Ectodermal cell (in vitro differentiated cells): Measurements from ENCODE around the gene TCF25. TPM values are rescaled to one million over a fixed set of nuclear protein-coding genes. Genes with fewer than 3 reads are reported as not detected.
"Not testable (repeated sequence)": the region's sequence is repeated elsewhere in the genome, so short reads cannot be mapped to it uniquely, and the experiment has no call there.

ENCODE experiments used
- H3K27ac ChIP-seq: 2 replicates; pipeline ENCODE4 v1.7.0; 2013; ENCODE audit warnings: mild to moderate bottlenecking, low read depth, low read length; ENCODE audit not compliant: insufficient read depth, poor library complexity, severe bottlenecking
- H3K27me3 ChIP-seq: 2 replicates; pipeline ENCODE4 v1.7.0; 2013; ENCODE audit warnings: mild to moderate bottlenecking, low read length; ENCODE audit not compliant: insufficient read depth, control insufficient read depth, poor library complexity, severe bottlenecking
- H3K36me3 ChIP-seq: one replicate; pipeline ENCODE4 v1.7.0; 2013; ENCODE audit warnings: low read length; ENCODE audit not compliant: control insufficient read depth, insufficient read depth
- H3K4me1 ChIP-seq: one replicate; pipeline ENCODE4 v1.7.0; 2013; ENCODE audit warnings: low read length; ENCODE audit not compliant: control insufficient read depth, insufficient read depth
- H3K4me3 ChIP-seq: 2 replicates; pipeline ENCODE4 v1.7.0; 2013; ENCODE audit warnings: low read depth, low read length, control low read depth; ENCODE audit not compliant: insufficient read depth
- H3K9me3 ChIP-seq: 2 replicates; pipeline ENCODE4 v1.7.0; 2013; ENCODE audit warnings: mild to moderate bottlenecking, low read length, moderate library complexity; ENCODE audit not compliant: control insufficient read depth
- WGBS, 2 experiments: methylation state at CpG; one replicate each; pipeline ENCODE4 v1.1.7; 2013; ENCODE audit warnings: missing lambda C conversion rate in 2 of 2; 5-methylcytosine and 5-hydroxymethylcytosine counted together
- polyA plus RNA-seq, 4 experiments: library from polyadenylated mRNA; stranded (reverse); fragments of 50-300 nt; gene quantifications; one replicate each; pipeline ENCODE4 v1.2.3, GENCODE V29; 2013

TCF25 gene, protein sequence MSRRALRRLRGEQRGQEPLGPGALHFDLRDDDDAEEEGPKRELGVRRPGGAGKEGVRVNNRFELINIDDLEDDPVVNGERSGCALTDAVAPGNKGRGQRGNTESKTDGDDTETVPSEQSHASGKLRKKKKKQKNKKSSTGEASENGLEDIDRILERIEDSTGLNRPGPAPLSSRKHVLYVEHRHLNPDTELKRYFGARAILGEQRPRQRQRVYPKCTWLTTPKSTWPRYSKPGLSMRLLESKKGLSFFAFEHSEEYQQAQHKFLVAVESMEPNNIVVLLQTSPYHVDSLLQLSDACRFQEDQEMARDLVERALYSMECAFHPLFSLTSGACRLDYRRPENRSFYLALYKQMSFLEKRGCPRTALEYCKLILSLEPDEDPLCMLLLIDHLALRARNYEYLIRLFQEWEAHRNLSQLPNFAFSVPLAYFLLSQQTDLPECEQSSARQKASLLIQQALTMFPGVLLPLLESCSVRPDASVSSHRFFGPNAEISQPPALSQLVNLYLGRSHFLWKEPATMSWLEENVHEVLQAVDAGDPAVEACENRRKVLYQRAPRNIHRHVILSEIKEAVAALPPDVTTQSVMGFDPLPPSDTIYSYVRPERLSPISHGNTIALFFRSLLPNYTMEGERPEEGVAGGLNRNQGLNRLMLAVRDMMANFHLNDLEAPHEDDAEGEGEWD
- polyA plus RNA-seq (2013, experiment 1 of 4) = 179 TPM
- 168 TPM for polyA plus RNA-seq (2013, experiment 2 of 4)
- polyA plus RNA-seq (2013, experiment 3 of 4) = 132 TPM
- polyA plus RNA-seq (2013, experiment 4 of 4) = 139 TPM

DNA sequence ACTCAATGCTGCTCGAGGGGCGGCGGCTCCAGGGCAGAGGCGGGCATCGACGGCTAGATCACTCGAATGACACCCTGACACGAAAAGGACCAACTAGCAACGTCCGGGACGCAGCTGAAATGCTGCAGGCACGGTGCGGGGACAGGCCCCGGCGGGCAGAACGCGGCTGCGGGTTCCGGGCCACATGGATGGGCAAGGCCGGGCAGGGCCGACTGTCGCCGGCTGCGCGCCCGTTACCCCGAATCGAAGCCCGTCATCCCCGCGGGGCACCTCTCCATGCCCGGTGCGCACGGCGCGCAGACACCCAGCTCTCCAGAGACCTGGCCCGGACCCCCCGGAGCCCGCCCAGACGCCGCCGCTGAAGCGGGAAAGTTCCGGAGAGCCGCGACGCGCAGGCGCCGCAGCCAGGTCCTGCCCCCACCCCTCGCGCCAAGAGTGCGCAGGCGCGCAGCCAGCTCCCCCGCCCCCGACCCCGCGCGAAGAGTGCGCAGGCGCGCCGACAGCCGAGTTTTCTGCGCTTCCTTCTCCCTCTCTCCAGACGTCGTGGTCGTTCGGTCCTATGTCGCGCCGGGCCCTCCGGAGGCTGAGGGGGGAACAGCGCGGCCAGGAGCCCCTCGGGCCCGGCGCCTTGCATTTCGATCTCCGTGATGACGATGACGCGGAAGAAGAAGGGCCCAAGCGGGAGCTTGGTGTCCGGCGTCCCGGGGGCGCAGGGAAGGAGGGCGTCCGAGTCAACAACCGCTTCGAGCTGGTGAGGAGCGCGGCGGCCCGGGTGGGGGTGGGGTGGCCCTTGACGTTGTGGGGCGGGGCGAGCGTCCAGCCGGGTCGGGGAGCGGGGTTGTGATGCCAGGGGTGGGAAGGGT lies at the start of gene TCF25:
Gene TCF25 (plus strand): TSS at position 484 of the 863 bp plus-strand sequence. CDS start 76 bp downstream, at position 560.
- no peaks in the 10 kb centered on the region for H3K9me3 ChIP-seq
- H3K27ac ChIP-seq = peak within 1 kb of the TSS; percentile 99
- peak within 1 kb of the TSS; percentile 81 for H3K4me3 ChIP-seq
- H3K4me1 ChIP-seq = peaks cover 7% of the 10 kb centered on the region
- no peaks in the 10 kb centered on the region for H3K27me3 ChIP-seq
- H3K36me3 ChIP-seq = peaks cover 9% of the 10 kb centered on the region
- 1% methylated on average over 104 of the region's 104 CpGs for WGBS, 2 experiments

DNA sequence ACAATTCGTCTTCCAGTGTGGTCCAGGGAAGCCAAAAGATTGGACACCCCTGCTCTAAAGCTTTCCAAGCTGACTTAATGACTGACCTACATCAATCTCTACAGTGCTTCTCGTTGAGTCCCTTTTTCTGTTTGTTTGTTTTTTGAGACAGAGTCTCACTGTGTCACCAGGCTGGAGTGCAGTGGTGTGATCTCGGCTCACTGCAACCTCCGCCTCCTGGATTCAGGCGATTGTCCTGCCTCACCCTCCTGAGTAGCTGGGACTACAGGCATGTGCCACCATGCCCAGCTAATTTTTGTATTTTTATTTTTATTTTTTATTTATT lies 49.6 kb upstream of the TCF25 start:
- H3K4me3 ChIP-seq, H3K36me3 ChIP-seq, H3K27ac ChIP-seq, H3K9me3 ChIP-seq, H3K27me3 ChIP-seq, H3K4me1 ChIP-seq: not testable (repeated sequence)
- 86 to 91% methylated on average over 5 of the region's 5 CpGs for WGBS, 2 experiments

DNA sequence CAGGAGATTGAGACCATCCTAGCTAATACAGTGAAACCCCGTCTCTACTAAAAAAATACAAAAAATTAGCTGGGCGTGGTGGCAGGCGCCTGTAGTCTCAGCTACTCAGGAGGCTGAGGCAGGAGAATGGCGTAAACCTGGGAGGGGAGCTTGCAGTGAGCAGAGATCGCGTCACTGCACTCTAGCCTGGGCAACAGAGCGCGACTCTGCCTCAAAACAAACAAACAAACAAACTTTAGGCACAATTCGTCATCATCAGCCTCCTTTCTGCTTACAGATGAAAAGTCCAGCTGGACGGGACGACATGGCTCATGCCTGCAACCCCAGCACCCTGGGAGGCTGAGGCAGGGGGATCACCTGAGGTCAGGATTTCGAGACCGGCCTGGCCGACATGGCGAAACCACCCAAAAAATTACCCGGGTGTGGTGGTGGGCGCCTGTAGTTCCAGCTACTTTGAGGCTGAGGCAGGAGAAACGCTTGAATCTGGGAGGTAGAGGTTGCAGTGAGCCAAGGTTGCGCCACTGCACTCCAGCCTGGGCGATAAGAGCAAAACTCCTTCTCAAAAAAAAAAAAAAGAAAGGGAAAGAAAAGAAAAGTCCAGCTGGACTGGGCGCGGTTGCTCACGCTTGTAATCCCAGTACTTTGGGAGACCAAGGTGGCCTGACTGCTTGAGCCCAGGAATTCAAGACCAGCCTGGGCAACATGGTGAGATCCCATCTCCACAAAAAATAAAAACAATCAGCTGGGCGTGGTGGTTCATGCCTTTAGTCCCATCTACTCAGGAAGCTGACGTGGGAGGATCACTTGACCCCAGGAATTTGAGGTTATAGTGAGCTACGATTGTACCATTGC lies 46.6 kb upstream of the TCF25 start:
- no peaks in the 10 kb centered on the region for H3K36me3 ChIP-seq
- no peaks in the 10 kb centered on the region for H3K9me3 ChIP-seq
- 92 to 93% methylated on average over 26 of the region's 26 CpGs for WGBS, 2 experiments
- H3K4me3 ChIP-seq = no peak overlapping the region
- H3K27ac ChIP-seq = no peak overlapping the region
- H3K4me1 ChIP-seq = peaks cover 3% of the 10 kb centered on the region
- H3K27me3 ChIP-seq = no peaks in the 10 kb centered on the region

DNA sequence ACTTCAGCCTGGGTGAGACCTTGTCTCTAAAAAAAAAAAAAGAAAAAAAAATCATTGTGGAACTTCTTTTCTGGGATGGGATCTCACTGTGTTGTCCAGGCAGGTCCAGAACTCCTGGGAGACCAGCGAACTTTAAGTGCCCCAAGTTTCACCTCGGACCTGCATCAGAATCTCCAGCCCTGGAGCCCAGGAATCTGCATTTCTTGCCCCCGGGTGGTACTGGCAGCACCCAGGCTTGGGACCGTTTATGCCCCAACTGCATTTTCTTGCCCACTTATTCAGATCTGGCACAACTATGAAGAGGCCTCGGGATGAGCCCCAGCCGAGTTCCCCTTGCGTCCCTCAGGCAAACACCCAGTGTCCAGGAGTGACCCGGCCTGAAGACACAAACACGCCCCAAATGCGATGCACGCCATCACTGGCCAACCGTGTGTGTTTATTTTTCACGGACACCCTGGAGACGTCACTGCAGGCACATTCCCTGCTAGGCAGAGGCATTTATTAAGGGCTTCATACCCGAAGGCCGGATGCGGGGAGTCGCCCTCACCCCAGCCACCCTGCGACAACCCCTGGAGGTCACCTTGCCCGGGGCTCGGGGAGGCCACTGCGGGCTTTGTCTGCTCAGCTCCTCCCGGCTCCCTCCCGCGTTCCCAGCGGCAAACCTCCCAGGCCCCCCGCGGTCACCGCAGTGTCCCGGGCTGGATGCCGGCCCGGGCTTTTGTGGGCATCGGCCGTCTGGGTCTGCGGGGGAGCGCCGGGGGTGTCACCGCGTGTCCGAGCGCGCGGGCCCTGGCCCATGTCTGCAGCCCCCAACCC lies 45.8 kb upstream of the TCF25 start:
- 11 to 12% methylated on average over 43 of the region's 43 CpGs for WGBS, 2 experiments
- H3K27ac ChIP-seq = peak overlapping the region; percentile 38

DNA sequence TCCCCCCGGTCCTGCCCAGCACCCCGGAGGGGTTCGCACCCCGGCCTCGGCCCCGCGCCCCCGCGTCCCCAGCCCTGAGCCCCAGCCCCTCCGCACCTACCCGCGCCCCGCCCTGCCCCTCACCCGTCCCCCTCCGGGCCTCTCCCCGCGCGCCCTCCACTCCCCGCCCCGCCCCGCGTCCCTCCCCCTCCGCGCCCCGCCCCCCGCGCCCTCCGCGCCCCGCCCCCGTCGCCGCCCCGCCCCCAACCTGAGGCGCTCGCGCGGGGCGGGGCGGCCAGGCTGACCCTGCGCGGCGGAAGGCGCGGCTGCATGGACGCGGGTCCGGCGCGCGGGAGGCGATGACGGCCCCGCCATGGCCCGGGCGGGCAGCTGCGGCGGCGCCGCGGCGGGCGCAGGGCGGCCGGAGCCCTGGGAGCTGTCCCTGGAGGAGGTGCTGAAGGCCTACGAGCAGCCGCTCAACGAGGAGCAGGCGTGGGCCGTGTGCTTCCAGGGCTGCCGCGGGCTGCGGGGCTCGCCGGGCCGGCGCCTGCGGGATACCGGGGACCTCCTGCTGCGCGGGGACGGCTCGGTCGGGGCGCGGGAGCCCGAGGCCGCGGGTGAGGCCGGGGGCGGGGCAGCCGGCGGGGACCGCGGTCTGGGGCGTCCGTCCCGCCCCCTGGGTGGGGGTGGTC lies 45.1 kb upstream of the TCF25 start, which contains the start of gene SPIRE2:
Gene SPIRE2 (plus strand): TSS at position 277 of the 671 bp plus-strand sequence. CDS start 76 bp downstream, at position 353.
- H3K27ac ChIP-seq = peak within 1 kb of the TSS; percentile 38
- H3K36me3 ChIP-seq = no peaks in the 10 kb centered on the region
- H3K9me3 ChIP-seq = no peaks in the 10 kb centered on the region
- peak within 1 kb of the TSS; percentile 51 for H3K4me3 ChIP-seq
- WGBS, 2 experiments = 0% methylated on average over 81 to 90 of the region's 98 CpGs
- H3K27me3 ChIP-seq = no peaks in the 10 kb centered on the region
- no peaks in the 10 kb centered on the region for H3K4me1 ChIP-seq

More for the DNA sequence above, 45.8 kb upstream of the TCF25 start:
- no peaks in the 10 kb centered on the region for H3K27me3 ChIP-seq
- H3K36me3 ChIP-seq = no peaks in the 10 kb centered on the region
- H3K4me1 ChIP-seq = peaks cover 3% of the 10 kb centered on the region
- H3K4me3 ChIP-seq = peak overlapping the region; percentile 51
- no peaks in the 10 kb centered on the region for H3K9me3 ChIP-seq

DNA sequence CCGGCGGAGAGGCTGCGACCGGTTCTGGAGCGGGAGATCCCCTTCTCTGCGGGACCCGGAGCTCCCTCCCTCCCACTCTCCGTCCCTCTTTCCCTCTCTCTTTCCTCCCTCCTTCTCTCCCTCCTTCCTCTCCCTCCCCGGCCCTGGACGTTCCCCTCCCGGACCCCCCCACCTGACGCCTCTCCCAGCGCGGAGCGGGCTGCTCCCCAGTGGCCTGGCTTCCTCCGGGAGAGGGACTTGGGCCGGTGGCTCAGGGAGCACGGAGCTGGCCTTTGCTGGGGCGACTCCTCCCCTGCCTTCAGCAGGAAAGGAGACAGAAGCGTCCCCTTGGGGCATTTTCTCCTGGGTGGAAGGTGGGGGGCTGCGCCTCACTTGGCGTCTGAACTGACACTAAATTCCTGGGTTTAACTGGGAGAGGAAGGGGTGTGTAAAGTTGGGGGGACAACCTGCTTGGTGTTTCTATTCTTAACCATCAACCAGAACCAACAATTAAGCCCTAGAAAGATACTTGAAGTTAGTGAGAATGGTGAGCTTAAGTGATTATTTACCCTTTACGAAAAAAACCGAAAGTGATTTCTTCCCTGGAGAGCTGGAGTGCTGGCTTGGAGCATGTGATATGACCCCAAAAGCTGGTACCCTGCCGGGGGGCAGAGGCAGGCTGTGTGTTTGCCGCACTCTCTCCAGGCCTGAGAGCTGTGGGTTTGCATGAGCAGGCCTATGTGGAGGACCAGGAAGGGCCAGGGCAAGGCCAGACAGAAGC lies 44.3 kb upstream of the TCF25 start:
- Histone ChIP-seq H3K9me3 (no peaks in the 10 kb centered on the region), H3K4me3 (peak overlapping the region; percentile 31), H3K36me3 (no peaks in the 10 kb centered on the region), H3K27ac (no peak overlapping the region), H3K4me1 (no peaks in the 10 kb centered on the region), H3K27me3 (no peaks in the 10 kb centered on the region)
- 15 to 17% methylated on average over 26 of the region's 26 CpGs for WGBS, 2 experiments

DNA sequence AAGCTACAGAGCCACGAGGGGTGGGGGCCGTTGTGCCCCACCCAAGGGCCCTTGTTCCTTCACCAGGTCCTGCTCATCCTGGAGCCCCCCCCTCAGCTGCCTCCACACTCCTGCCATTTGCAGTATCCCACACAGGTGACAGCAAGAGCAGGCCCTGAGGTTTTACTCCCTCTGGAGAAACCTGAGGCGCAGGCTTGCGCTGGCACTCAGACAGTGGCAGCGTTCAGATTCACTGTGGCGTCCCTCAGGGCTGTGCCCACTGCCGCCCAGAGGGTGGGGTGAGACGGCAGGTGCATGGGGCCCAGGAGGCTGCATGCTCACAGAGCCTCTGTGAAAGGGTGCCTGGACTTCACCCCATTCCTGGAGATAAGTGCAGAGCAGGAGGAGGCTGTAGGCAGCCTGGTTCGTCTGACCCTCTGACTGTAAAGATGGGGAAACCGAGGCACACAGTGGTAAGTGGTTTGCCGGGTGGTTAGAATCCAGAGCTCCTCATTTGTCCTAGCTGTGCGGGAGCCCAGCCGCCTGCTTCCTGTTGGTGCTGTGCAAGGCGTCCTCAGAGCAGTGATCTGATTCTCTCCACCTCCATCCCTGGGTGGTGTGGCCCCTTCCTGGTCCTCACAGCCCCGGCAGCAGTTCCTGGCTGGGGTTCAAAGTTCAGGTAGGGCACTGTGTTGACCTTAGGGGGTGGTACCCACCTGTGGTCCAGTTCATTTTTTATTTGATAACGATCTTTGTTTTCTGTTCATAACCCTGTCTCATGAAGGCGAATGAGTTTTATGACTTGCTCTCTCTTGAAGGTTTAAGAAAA lies 43.6 kb upstream of the TCF25 start:
- 90% methylated on average over 17 of the region's 17 CpGs for WGBS, 2 experiments
- Histone ChIP-seq H3K4me3 (no peak overlapping the region), H3K36me3 (no peaks in the 10 kb centered on the region), H3K9me3 (no peaks in the 10 kb centered on the region), H3K4me1 (no peaks in the 10 kb centered on the region), H3K27me3 (no peaks in the 10 kb centered on the region), H3K27ac (no peak overlapping the region)
